ENCODE measurements around the gene PTK7.

PTK7 gene

GRCh38 chr6:43170931-43171706 is 95.0 kb downstream of the PTK7 start, which contains the start of gene SRF:
TSS of gene SRF (plus strand) at chr6:43171269. CDS start at chr6:43171657, 388 bp downstream.
- H3K4me3 Mint-ChIP-seq = peak within 1 kb of the TSS; percentile 91 to 95
- ATAC-seq = peak; percentile 80
- peak within 1 kb of the TSS; percentile 95 to 96 for H3K27ac Mint-ChIP-seq
- no peaks in the 10 kb centered on the region for H3K27me3 Mint-ChIP-seq
- H3K9me3 Mint-ChIP-seq = no peaks in the 10 kb centered on the region
- peak; percentile 99 for DNase-seq
- H3K4me1 Mint-ChIP-seq = peaks cover 52% of the 10 kb centered on the region

- Mint-ChIP-seq H3K27ac (peak overlapping the region; percentile 69 to 96), H3K9me3 (no peaks in the 10 kb centered on the region), H3K4me3 (peak overlapping the region; percentile 91 to 95), H3K4me1 (peaks cover 56% of the 10 kb centered on the region), H3K27me3 (no peaks in the 10 kb centered on the region)
- ATAC-seq (peak; percentile 6), DNase-seq (peak; percentile 43 to 67)
These were observed 95.6 kb downstream of the PTK7 start for GRCh38 chr6:43171707-43172103.

- DNase-seq = peak; percentile 56 to 70
- Mint-ChIP-seq H3K9me3 (no peaks in the 10 kb centered on the region), H3K4me3 (peak overlapping the region; percentile 81 to 87), H3K27me3 (no peaks in the 10 kb centered on the region), H3K4me1 (peaks cover 56% of the 10 kb centered on the region), H3K27ac (peak overlapping the region; percentile 31 to 96)
- ATAC-seq = no peak
These were observed 96.2 kb downstream of the PTK7 start for GRCh38 chr6:43172104-43173007.

DNA sequence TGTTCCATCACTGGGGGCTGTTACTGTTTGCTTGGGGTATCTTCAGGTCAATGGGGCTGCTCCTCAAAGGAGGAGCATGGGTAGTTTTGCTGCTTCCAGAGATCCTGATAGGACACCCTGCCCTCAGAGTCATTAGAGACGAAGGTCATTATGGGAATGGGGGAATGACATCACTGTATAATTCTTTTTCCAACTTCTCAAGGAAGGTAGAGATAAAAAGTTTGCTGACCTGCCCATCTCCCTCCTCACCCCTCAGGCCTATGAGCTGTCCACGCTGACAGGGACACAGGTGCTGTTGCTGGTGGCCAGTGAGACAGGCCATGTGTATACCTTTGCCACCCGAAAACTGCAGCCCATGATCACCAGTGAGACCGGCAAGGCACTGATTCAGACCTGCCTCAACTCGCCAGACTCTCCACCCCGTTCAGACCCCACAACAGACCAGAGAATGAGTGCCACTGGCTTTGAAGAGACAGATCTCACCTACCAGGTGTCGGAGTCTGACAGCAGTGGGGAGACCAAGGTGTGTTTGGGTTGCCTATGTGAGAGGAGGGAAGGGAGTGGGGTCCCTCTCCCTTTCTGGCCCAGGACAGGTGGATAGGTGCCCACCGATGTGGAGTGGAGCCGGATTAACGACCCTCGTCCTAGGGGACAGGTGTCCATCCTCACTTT is 97.6 kb downstream of the PTK7 start:
- Mint-ChIP-seq H3K9me3 (no peaks in the 10 kb centered on the region), H3K4me1 (peaks cover 56% of the 10 kb centered on the region), H3K4me3 (peak overlapping the region; percentile 81 to 87), H3K27ac (peak overlapping the region in 1 of 2 donors; percentile 79), H3K27me3 (no peaks in the 10 kb centered on the region)
- DNase-seq = no peak
- ATAC-seq = peak; percentile 1

DNA sequence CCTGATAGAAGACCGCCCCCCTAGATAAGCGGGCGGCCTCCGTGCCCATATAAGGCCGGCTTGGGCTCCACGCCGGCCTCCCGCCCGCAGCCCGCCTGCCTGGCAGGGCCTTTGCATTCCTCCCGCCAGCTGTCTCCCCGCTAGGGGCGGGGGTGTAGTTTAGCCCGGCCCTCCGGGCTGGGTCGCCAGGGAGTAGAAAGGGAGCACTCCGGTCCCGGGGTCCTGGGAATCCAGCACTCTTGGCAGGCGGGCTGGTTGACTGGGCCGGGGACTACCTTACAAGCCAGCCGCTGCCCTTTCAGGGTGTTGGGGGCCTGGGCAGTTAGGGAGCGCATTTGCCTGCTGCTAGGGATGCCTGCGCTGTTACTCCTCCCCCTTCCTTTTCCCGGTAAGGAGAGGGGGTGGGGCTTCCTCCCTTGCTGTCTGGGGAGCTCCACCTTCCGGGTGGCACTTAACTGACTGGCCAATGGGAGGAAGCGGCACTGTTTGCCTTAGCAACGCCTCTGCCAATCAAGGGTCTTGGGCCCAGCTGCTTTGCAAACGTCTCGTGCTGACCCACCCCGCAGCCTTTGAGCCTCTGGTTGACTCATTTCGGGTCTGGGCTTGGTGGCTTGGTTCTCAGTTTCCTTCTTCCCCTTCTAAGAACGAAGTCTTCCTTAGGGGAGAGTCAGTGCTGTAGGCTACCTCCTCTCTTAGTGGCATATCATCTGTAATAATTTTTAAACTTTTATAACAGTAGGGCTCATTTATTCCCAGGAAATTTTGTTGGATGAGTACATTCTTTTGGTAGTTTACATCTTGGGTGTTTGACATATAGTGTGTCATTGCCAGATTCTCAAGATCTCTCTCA is 98.4 kb downstream of the PTK7 start:
- Mint-ChIP-seq H3K4me1 (peaks cover 56% of the 10 kb centered on the region), H3K9me3 (no peaks in the 10 kb centered on the region), H3K4me3 (peak overlapping the region; percentile 81 to 87), H3K27ac (peak overlapping the region; percentile 85 to 96), H3K27me3 (no peaks in the 10 kb centered on the region)
- peak; percentile 81 for ATAC-seq
- peak; percentile 89 to 98 for DNase-seq

GRCh38 chr6:43175676-43176422 is 99.7 kb downstream of the PTK7 start:
- no peaks in the 10 kb centered on the region for H3K27me3 Mint-ChIP-seq
- H3K4me1 Mint-ChIP-seq = peaks cover 49% of the 10 kb centered on the region
- no peaks in the 10 kb centered on the region for H3K9me3 Mint-ChIP-seq
- no peak for ATAC-seq
- no peak overlapping the region for H3K4me3 Mint-ChIP-seq
- peak overlapping the region; percentile 19 to 92 for H3K27ac Mint-ChIP-seq
- DNase-seq = no peak

DNA sequence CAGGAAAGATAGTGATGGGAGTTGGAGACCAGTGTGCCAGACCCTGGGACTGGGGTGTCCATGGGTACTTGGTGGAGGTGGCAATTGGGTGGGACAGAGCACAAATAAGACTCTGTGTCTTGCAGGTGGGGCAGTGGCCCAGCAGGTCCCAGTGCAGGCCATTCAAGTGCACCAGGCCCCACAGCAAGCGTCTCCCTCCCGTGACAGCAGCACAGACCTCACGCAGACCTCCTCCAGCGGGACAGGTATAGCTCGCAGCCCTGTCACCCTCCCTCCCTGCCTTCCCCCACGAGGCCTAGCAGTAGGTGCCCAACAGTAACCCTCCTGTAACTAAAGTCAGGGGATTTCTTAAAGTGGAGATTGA is 100.3 kb downstream of the PTK7 start:
- DNase-seq (no peak), ATAC-seq (no peak)
- H3K27ac Mint-ChIP-seq = peak overlapping the region; percentile 19 to 92
- no peak overlapping the region for H3K4me3 Mint-ChIP-seq
- H3K27me3 Mint-ChIP-seq = no peaks in the 10 kb centered on the region
- H3K9me3 Mint-ChIP-seq = no peaks in the 10 kb centered on the region
- H3K4me1 Mint-ChIP-seq = peaks cover 52% of the 10 kb centered on the region

GRCh38 chr6:43178150-43178549 is 102.0 kb downstream of the PTK7 start:
- H3K4me1 Mint-ChIP-seq = peaks cover 51% of the 10 kb centered on the region
- H3K4me3 Mint-ChIP-seq = no peak overlapping the region
- no peaks in the 10 kb centered on the region for H3K27me3 Mint-ChIP-seq
- DNase-seq = no peak
- no peaks in the 10 kb centered on the region for H3K9me3 Mint-ChIP-seq
- H3K27ac Mint-ChIP-seq = no peak overlapping the region
- no peak for ATAC-seq

DNA sequence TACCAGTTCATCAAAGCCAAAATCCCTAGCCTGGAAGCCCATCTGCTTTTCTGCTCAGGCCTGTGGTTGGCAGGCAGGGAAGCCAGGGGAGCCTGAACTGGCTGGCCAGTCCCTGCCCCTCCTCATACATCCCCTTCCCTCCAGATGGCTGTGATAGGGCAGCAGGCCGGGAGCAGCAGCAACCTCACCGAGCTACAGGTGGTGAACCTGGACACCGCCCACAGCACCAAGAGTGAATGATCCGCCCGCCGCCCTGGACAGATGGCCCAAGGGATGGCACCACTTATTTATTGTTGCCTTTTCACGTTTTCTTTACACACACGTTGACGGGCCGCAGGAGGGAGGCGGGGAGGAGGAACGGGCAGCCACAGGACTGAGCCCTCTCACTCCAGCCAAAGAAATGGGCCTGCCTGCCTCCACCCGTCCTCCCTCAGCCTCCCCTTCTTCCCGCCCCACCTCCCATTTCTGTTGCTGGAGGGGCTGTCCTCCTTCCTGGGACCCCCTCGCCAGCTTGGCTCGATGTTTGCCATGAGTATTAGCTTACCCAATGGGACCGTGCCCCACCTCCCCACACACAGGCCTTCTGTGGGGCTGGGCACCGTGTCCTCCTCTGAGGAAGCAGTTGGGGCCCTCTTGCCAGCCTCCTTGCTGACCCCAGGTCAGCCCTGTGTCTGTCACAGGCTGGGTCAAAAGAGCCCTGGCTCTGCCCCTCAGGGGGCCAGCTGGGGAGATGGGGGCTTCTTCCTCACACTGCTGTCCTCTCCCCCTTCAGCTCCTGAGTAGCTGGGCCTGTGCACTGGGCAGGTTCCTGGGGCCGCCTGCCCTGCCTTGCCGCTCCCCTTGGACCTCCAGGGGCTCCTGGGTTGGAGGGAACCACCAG is 103.1 kb downstream of the PTK7 start:
- H3K27ac Mint-ChIP-seq = peak overlapping the region in 1 of 2 donors; percentile 86
- no peak for ATAC-seq
- peaks cover 51% of the 10 kb centered on the region for H3K4me1 Mint-ChIP-seq
- H3K27me3 Mint-ChIP-seq = no peaks in the 10 kb centered on the region
- H3K4me3 Mint-ChIP-seq = no peak overlapping the region
- no peaks in the 10 kb centered on the region for H3K9me3 Mint-ChIP-seq
- DNase-seq = no peak

DNA sequence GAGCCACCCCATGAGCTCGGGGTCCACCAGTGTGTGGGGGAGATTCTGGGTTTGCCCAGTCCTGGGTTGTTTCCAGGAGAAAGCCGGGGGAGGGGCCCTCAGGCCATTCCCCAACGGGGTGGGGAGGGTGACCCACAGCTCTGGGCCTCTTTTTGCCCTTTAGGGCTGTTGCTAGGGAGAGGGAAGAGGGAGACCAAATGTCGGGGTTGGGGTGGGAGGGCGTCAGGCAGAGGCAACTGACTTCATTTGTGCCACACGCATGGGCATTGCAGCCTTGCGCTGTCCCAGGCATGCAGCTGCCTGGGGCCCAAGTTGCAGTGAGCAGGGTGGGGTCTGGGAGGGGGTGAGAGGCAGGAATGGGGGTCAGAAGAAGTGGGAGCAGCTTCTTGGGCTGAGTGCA is 103.9 kb downstream of the PTK7 start:
- H3K4me1 Mint-ChIP-seq = peaks cover 51% of the 10 kb centered on the region
- no peaks in the 10 kb centered on the region for H3K9me3 Mint-ChIP-seq
- H3K27me3 Mint-ChIP-seq = no peaks in the 10 kb centered on the region
- no peak overlapping the region for H3K27ac Mint-ChIP-seq
- no peak for ATAC-seq
- DNase-seq = no peak
- no peak overlapping the region for H3K4me3 Mint-ChIP-seq

- Mint-ChIP-seq H3K27me3 (no peaks in the 10 kb centered on the region), H3K9me3 (no peaks in the 10 kb centered on the region), H3K27ac (peak overlapping the region in 1 of 2 donors; percentile 6), H3K4me1 (peaks cover 49% of the 10 kb centered on the region), H3K4me3 (peak overlapping the region; percentile 94)
- DNase-seq (no peak), ATAC-seq (no peak)
These were observed 104.9 kb downstream of the PTK7 start for GRCh38 chr6:43180985-43181384.

DNA sequence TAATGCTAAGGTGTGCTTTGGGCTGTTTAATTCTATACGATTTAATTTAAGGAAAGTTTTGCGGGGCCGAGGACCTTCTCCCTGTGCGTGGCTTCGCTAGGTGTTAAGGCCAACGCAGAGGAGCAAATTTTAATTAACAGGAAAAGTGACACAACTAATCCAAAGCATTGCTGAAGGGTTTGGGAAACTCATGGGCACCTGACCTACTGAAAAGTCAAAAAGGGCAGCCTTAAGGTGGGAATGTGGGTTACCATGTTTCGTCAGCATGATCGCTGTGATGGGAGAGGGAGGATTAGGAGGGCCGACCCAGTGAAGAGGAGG is 105.5 kb downstream of the PTK7 start:
- peak overlapping the region; percentile 47 to 71 for H3K27ac Mint-ChIP-seq
- H3K4me3 Mint-ChIP-seq = peak overlapping the region; percentile 94
- DNase-seq (no peak), ATAC-seq (no peak)
- H3K4me1 Mint-ChIP-seq = peaks cover 49% of the 10 kb centered on the region
- no peaks in the 10 kb centered on the region for H3K9me3 Mint-ChIP-seq
- H3K27me3 Mint-ChIP-seq = no peaks in the 10 kb centered on the region

GRCh38 chr6:43181942-43182860 is 106.1 kb downstream of the PTK7 start, which contains the start of gene CUL9:
TSS of gene CUL9 (plus strand) at chr6:43182196. CDS start at chr6:43184311, 2,115 bp downstream.
- Mint-ChIP-seq H3K27ac (peak within 1 kb of the TSS; percentile 93), H3K4me1 (peaks cover 51% of the 10 kb centered on the region), H3K9me3 (no peaks in the 10 kb centered on the region), H3K4me3 (peak within 1 kb of the TSS; percentile 94), H3K27me3 (no peaks in the 10 kb centered on the region)
- ATAC-seq (peak; percentile 98), DNase-seq (peak; percentile 75 to 82)
